Loucy (cell line): ENCODE results near the gene SLC35B1.

Source experiments
- CTCF ChIP-seq: fragments of 200-600 bp; sonication (generic); conservative IDR thresholded peaks from 2 replicates; pipeline ENCODE4 v1.5.1; 2014; ENCODE audit warnings: mild to moderate bottlenecking, antibody characterized with exemption, low read length
- EZH2phosphoT487 ChIP-seq: fragments of 200-600 bp; IDR thresholded peaks from 2 replicates; pipeline ENCODE4 v1.6.1; 2018; ENCODE audit warnings: antibody characterized with exemption, mild to moderate bottlenecking, moderate library complexity, borderline replicate concordance

GRCh38 chr17:49748223-49748622, 40.5 kb upstream of the SLC35B1 start:
- TF ChIP-seq CTCF: no peak
- no peak for TF ChIP-seq EZH2phosphoT487
